Spleen (tissue), 11 donors: ENCODE results near the gene TAF8. TPM values are rescaled to one million over a fixed set of nuclear protein-coding genes. Genes with fewer than 3 reads are reported as not detected.

Source experiments
- DNase-seq: peaks from one replicate; pipeline ENCODE4 v3.0.0-alpha.2; 2020
- H3K27ac ChIP-seq, 8 donors: fragments of 200-600 bp; sonication (generic) in 7 of 8; 1 replicate in 4 of 8; 2 replicates in 4 of 8; pipeline versions ENCODE4 v1.5.0 to v1.8.0; 2016 to 2021; ENCODE audit warnings: inconsistent platforms in 4 of 8, mild to moderate bottlenecking in 4 of 8, moderate library complexity in 1 of 8
- H3K27me3 ChIP-seq, 7 donors: fragments of 200-600 bp; sonication (generic) in 6 of 7; replicated peaks in 1 of 7; 1 replicate in 4 of 7; 2 replicates in 3 of 7; pipeline versions ENCODE4 v1.5.0 to v1.8.0; 2016 to 2021; ENCODE audit warnings: inconsistent platforms in 3 of 7, mild to moderate bottlenecking in 1 of 7
- H3K36me3 ChIP-seq, 6 donors: fragments of 200-600 bp; sonication (generic) in 5 of 6; 1 replicate in 4 of 6; 2 replicates in 2 of 6; pipeline versions ENCODE4 v1.5.0 to v1.8.0; 2016 to 2021; ENCODE audit warnings: inconsistent platforms in 2 of 6
- H3K4me1 ChIP-seq, 6 donors: fragments of 200-600 bp; sonication (generic) in 5 of 6; 1 replicate in 3 of 6; 2 replicates in 3 of 6; pipeline versions ENCODE4 v1.5.0 to v1.8.0; 2016 to 2021; ENCODE audit warnings: inconsistent platforms in 3 of 6
- H3K4me3 ChIP-seq, 8 donors: fragments of 200-600 bp; sonication (generic) in 7 of 8; 1 replicate in 4 of 8; 2 replicates in 4 of 8; pipeline versions ENCODE4 v1.5.0 to v1.8.0; 2016 to 2021; ENCODE audit warnings: inconsistent platforms in 4 of 8, mild to moderate bottlenecking in 4 of 8, moderate library complexity in 2 of 8
- H3K9me3 ChIP-seq, 8 donors: fragments of 200-600 bp; sonication (generic) in 7 of 8; 1 replicate in 4 of 8; 2 replicates in 4 of 8; pipeline versions ENCODE4 v1.5.0 to v1.8.0; 2016 to 2021; ENCODE audit warnings: inconsistent platforms in 4 of 8
- POLR2A ChIP-seq, 3 donors: fragments of 450-650 bp; IDR thresholded peaks; one replicate each; pipeline ENCODE4 v1.5.1; 2017; ENCODE audit warnings: antibody characterized with exemption in 3 of 3, mild to moderate bottlenecking in 1 of 3
- POLR2AphosphoS5 ChIP-seq, 3 donors: sonication (generic); formaldehyde crosslinking; IDR thresholded peaks; one replicate each; pipeline ENCODE4 v1.5.1; 2017; ENCODE audit warnings: antibody characterized with exemption in 3 of 3
- WGBS, 5 donors: extraction: QIAGEN DNeasy Blood & Tissue Kit in 3 of 5; methylation state at CpG; one replicate each; pipeline versions ENCODE4 v1.1.5 to v1.1.7; 2013 to 2018; 5-methylcytosine and 5-hydroxymethylcytosine counted together
- intact Hi-C: fragments of 100-400 bp; cut with DNase I; formaldehyde crosslinking; loops from one replicate; pipeline ENCODE4 v1.15.0; 2023; ENCODE audit warnings: low total_unique reads
- polyA plus RNA-seq, 3 donors: library from polyadenylated mRNA; stranded (reverse); fragments of 200-250 nt; gene quantifications; one replicate each; pipeline ENCODE4 v1.2.1, GENCODE V29; 2013
- total RNA-seq, 7 donors: library from RNA; depleted of rRNA in 3 of 7; stranded (reverse); fragments of >200 nt in 3 of 7; fragmentation: NEBNext Ultra II Directional in 4 of 7; extraction: Animal tissue kit (Norgen Biotek cat#: 25700) in 4 of 7; gene quantifications; one replicate each; pipeline versions ENCODE4 v1.1.0 to v1.2.1, GENCODE V29; 2016 to 2021
- TF ChIP-seq, protein P1 (sequence below), 11 experiments: fragments of 200-600 bp in 7 of 11; fragments of 450-650 bp in 4 of 11; sonication (generic) in 4 of 11; IDR thresholded peaks in 8 of 11; conservative IDR thresholded peaks in 3 of 11; 1 replicate in 7 of 11; 2 replicates in 4 of 11; pipeline versions ENCODE4 v1.4.0 to v1.8.0; 2016 to 2021; ENCODE audit warnings: antibody characterized with exemption in 11 of 11, inconsistent platforms in 4 of 11, mild to moderate bottlenecking in 1 of 11
- donor health status: healthy with polysubstance abuse.
- donor health status: DM: no; HTN: no; CAD: no; lungs with moderate emphysema.
- donor health status: DM: no; HTN: no; CAD: no.
- donor health status: Bipolar disorder and iron deficiency.
- donor health status: healthy.
- donor health status: DM: no; HTN: no; CAD: no.
- donor health status: DM: yes; HTN: yes; CAD: no.

Gene TAF8
- total and polyA plus RNA-seq, 10 donors = 8.2 to 56.3 (median 35.4) TPM

DNA sequence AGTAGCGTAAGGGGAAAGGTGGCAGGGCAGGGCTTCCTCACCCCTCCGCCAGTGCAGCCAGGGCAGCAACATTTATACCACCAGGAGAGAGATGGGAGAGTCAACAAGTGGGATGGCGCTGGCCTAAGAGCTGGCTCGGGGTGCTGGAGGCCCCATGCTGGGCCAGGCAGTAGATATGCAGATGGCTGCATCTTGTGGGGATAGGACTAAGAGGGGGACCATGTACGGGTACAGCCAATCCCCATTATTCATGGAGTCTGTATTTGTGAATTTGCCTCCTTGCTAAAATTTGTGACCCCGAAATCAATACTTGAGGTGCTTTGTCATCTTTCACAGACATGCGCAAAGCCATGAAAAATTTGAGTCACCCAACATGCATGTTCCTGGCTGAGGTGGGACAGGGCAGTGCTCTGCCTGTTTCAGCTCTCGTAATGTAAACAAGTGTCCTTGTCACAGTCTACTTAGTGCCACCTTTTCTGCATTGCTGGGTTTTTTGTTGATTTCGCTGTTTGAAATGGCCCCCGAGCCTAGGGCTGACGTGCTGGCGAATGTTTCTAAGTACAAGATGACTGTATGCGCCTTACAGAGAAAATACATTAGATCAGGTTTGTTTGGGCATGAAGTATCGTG, 27.5 kb upstream of the TAF8 start:
- DNase-seq = peak; percentile 36
- intact Hi-C loops = no loop called here
- peak overlapping the region in 7 of 8 donors; percentile 11 to 85 (median 62) for H3K27ac ChIP-seq

DNA sequence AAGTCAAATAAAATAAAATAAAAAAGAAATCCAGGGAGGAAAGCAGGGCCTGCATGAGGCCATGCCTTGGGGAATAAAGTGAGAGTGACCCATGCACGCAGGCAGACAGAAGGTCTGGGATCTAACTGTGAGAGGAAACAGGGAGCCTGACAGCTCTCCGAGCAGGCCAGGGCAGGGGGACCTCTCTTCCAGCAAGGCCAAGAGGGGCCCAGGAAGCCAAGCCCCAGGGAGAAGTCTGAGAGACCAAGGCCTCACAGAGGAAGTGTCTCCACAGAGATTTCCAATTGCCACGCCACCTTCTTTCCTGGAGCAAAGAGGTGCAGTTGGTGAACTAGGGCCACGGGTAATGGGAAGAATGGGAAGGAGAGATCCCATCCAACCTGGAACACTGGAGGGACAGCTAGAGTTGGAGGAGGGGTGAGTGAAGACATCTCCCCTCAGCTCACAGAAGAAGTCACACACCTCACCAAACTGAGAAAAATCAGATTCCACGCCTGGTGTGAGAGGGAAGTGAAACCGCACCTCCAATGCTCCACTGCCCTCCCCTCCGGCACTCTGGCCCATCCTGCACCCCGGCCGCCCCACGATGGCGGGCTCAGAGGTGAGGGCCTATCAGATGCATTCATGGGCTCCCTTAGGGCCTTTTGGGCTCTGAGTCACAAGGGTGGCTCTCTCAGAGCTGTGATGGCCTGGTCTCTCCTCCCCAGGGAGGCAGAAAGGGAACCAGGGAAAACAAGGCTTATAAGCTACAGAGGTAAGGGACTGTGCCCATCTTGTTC, 25.1 kb upstream of the TAF8 start:
- Histone ChIP-seq H3K9me3 (no peaks in the 10 kb centered on the region), H3K27ac (peak overlapping the region in 7 of 8 donors; percentile 13 to 93 (median 87)), H3K4me1 (peaks cover 71 to 100% (median 99%) of the 10 kb centered on the region in 6 donors), H3K27me3 (no peaks in the 10 kb centered on the region), H3K36me3 (peaks cover 0 to 100% (median 1%) of the 10 kb centered on the region in 6 donors), H3K4me3 (peak overlapping the region in 3 of 8 donors; percentile 8 to 59 (median 13))
- DNase-seq = peak; percentile 90
- TF ChIP-seq POLR2A (IDR thresholded peaks at IDR 0.05) = no peak
- peak; percentile 88 to 91 (median 90) for TF ChIP-seq POLR2AphosphoS5 (IDR thresholded peaks at IDR 0.05)
- TF ChIP-seq, protein P1, sequence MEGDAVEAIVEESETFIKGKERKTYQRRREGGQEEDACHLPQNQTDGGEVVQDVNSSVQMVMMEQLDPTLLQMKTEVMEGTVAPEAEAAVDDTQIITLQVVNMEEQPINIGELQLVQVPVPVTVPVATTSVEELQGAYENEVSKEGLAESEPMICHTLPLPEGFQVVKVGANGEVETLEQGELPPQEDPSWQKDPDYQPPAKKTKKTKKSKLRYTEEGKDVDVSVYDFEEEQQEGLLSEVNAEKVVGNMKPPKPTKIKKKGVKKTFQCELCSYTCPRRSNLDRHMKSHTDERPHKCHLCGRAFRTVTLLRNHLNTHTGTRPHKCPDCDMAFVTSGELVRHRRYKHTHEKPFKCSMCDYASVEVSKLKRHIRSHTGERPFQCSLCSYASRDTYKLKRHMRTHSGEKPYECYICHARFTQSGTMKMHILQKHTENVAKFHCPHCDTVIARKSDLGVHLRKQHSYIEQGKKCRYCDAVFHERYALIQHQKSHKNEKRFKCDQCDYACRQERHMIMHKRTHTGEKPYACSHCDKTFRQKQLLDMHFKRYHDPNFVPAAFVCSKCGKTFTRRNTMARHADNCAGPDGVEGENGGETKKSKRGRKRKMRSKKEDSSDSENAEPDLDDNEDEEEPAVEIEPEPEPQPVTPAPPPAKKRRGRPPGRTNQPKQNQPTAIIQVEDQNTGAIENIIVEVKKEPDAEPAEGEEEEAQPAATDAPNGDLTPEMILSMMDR (IDR thresholded peaks at IDR 0.05 in 8 of 11, conservative IDR thresholded peaks at IDR 0.05 in 3 of 11) = no peak
- intact Hi-C loops = no loop called here
- 46 to 73% (median 67%) methylated on average over 11 of the region's 11 CpGs for WGBS, 5 donors

More for the DNA sequence above, 27.5 kb upstream of the TAF8 start:
- WGBS, 5 donors = 68 to 77% (median 69%) methylated on average over 14 of the region's 14 CpGs
- H3K36me3 ChIP-seq = peaks cover 0 to 88% (median 1%) of the 10 kb centered on the region in 6 donors
- TF ChIP-seq POLR2AphosphoS5 (IDR thresholded peaks at IDR 0.05) (peak in 2 of 3 donors; percentile 2 to 3), POLR2A (IDR thresholded peaks at IDR 0.05) (no peak)
- TF ChIP-seq, protein P1 (IDR thresholded peaks at IDR 0.05 in 8 of 11, conservative IDR thresholded peaks at IDR 0.05 in 3 of 11) = peak in 2 of 11 experiments; percentile 0 to 2
- no peaks in the 10 kb centered on the region for H3K9me3 ChIP-seq
- no peaks in the 10 kb centered on the region for H3K27me3 ChIP-seq
- H3K4me1 ChIP-seq = peaks cover 50 to 99% (median 88%) of the 10 kb centered on the region in 6 donors
- H3K4me3 ChIP-seq = peak overlapping the region in 2 of 8 donors; percentile 19 to 55

DNA sequence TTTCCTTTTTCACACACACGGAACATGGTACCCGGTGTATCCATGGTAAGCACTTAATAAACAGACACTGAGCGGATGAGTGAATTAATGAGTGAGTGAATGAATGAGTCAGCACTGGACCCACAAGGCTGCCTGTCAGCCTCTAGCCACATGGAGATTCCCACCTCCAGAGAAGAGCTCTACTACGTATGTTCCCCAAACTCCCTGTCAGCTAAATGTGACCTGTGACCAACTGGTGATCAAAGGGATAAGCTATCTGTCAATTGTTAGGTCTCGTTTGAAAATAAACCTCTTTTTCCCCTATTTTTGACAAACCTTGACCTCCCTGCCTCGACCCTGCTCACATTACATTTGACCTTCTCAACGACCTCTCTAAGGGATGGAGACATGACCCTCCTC, 24.5 kb upstream of the TAF8 start:
- DNase-seq = no peak
- peaks cover 75 to 100% (median 99%) of the 10 kb centered on the region in 6 donors for H3K4me1 ChIP-seq
- peak overlapping the region in 7 of 8 donors; percentile 13 to 93 (median 87) for H3K27ac ChIP-seq

More for the DNA sequence above, 24.5 kb upstream of the TAF8 start:
- H3K36me3 ChIP-seq = peaks cover 0 to 100% (median 1%) of the 10 kb centered on the region in 6 donors
- H3K4me3 ChIP-seq = peak overlapping the region in 1 of 8 donors; percentile 59
- no peaks in the 10 kb centered on the region for H3K27me3 ChIP-seq
- intact Hi-C loops = no loop called here
- H3K9me3 ChIP-seq = no peaks in the 10 kb centered on the region
- no peak for TF ChIP-seq POLR2A (IDR thresholded peaks at IDR 0.05)
- TF ChIP-seq POLR2AphosphoS5 (IDR thresholded peaks at IDR 0.05) = no peak
- TF ChIP-seq, protein P1 (IDR thresholded peaks at IDR 0.05 in 8 of 11, conservative IDR thresholded peaks at IDR 0.05 in 3 of 11) = no peak
- WGBS, 5 donors = 66 to 79% (median 70%) methylated on average over 7 of the region's 7 CpGs
